Activated T-cell treated with anti-CD3 and anti-CD28 coated beads, Interleukin-2, amount 50 U/mL, for 72 hours (primary cell): ENCODE measurements around the gene ERVW-1. TPM values are rescaled to one million over a fixed set of nuclear protein-coding genes. Genes with fewer than 3 reads are reported as not detected.
"Not testable (repeated sequence)": the region's sequence is repeated elsewhere in the genome, so short reads cannot be mapped to it uniquely, and the experiment has no call there.

Experiments
- ATAC-seq, 2 donors: fragments of 150-1000 bp; cut with Tn5 transposase; replicated peaks in 1 of 2; 2 replicates each; pipeline ENCODE4 v1.10.0; 2021; ENCODE audit warnings: moderate library complexity in 2 of 2, mild to moderate bottlenecking in 1 of 2
- DNase-seq, 2 donors: peaks; one replicate each; pipeline ENCODE4 v3.0.0; 2021 to 2022; ENCODE audit warnings: mixed read lengths in 1 of 2
- H3K27ac Mint-ChIP-seq: one replicate; pipeline ENCODE4 v1.8.0; 2022; ENCODE audit warnings: mild to moderate bottlenecking, moderate library complexity, mixed read lengths
- H3K27me3 Mint-ChIP-seq: one replicate; pipeline ENCODE4 v1.8.0; 2022; ENCODE audit warnings: low read depth, mixed read lengths
- H3K36me3 Mint-ChIP-seq, 2 donors: one replicate each; pipeline ENCODE4 v1.8.0; 2022; ENCODE audit warnings: mixed read lengths in 2 of 2, mild to moderate bottlenecking in 1 of 2; ENCODE audit not compliant: insufficient read depth in 2 of 2
- H3K4me1 Mint-ChIP-seq: one replicate; pipeline ENCODE4 v1.8.0; 2022; ENCODE audit warnings: low read depth, mixed read lengths
- H3K4me3 Mint-ChIP-seq, 2 donors: one replicate each; pipeline ENCODE4 v1.8.0; 2022; ENCODE audit warnings: mild to moderate bottlenecking in 2 of 2, mixed read lengths in 2 of 2, moderate library complexity in 2 of 2
- H3K9me3 Mint-ChIP-seq, 2 donors: one replicate each; pipeline ENCODE4 v1.8.0; 2022; ENCODE audit warnings: mixed read lengths in 2 of 2
- total RNA-seq, 2 donors: library from RNA; stranded (reverse); gene quantifications; one replicate each; pipeline ENCODE4 v1.2.3, GENCODE V29; 2022

ERVW-1 gene
- total RNA-seq, 2 donors from 2014 or later, result not detected

DNA sequence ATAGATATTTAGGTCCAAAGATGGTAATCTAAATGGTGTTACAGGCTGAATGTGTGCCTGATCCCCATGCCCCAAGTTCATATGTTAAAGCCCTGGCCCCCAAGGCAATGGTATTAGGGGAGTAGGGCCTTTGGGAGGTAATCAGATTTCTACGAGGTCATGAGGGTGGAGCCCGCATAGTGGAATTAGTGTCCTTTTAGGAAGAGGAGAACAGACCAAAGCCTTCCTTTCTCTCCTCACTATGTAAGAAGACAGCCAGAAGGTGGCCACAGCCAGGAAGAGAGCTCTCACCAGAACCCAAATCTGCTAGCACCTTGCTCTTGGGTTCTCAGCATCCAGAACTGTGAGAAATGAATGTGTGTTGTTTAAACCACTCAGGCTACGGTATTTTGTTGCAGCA, 15.2 kb downstream of the ERVW-1 start:
- Mint-ChIP-seq H3K36me3 (no peaks in the 10 kb centered on the region), H3K9me3 (no peaks in the 10 kb centered on the region), H3K4me1 (no peaks in the 10 kb centered on the region), H3K27ac (no peak overlapping the region), H3K27me3 (no peaks in the 10 kb centered on the region), H3K4me3 (no peak overlapping the region)
- ATAC-seq (no peak), DNase-seq (no peak)

- Mint-ChIP-seq H3K9me3 (no peaks in the 10 kb centered on the region), H3K4me3 (no peak overlapping the region), H3K27ac (no peak overlapping the region), H3K27me3 (no peaks in the 10 kb centered on the region), H3K4me1 (no peaks in the 10 kb centered on the region), H3K36me3 (no peaks in the 10 kb centered on the region)
- ATAC-seq (peak; percentile 36 to 67), DNase-seq (peak; percentile 17 to 22)
Measured at GRCh38 chr7:92461027-92462003, 16.4 kb downstream of the ERVW-1 start.

DNA sequence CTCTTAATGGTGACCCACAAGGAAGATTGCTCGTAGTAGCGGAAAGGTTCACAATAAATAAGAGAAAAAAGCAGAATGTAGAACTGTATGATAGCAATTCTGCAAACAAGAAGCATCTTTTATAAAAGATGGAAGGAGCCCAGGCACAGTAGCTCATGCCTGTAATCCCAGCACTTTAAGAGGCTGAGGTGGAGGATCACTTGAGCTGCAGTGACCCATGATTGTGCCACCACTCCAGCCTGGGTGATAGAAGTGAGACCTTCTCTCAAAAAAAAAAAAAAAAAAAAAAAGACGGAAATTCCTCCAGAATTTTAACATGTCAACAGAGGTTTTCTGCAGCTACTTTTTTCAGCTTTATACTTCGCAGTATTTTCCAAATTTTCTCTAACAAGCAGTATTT, 17.2 kb downstream of the ERVW-1 start:
- Mint-ChIP-seq H3K36me3 (peaks cover 0 to 2% of the 10 kb centered on the region in 2 donors), H3K4me3 (no peak overlapping the region), H3K4me1 (no peaks in the 10 kb centered on the region), H3K27ac (no peak overlapping the region), H3K9me3 (no peaks in the 10 kb centered on the region), H3K27me3 (no peaks in the 10 kb centered on the region)
- no peak for ATAC-seq
- no peak for DNase-seq

GRCh38 chr7:92460109-92460508, 17.6 kb downstream of the ERVW-1 start:
- Mint-ChIP-seq H3K4me3 (no peak overlapping the region), H3K9me3 (no peaks in the 10 kb centered on the region), H3K27ac (no peak overlapping the region), H3K4me1 (no peaks in the 10 kb centered on the region), H3K36me3 (peaks cover 0 to 2% of the 10 kb centered on the region in 2 donors), H3K27me3 (no peaks in the 10 kb centered on the region)
- ATAC-seq, result no peak
- DNase-seq, result no peak

DNA sequence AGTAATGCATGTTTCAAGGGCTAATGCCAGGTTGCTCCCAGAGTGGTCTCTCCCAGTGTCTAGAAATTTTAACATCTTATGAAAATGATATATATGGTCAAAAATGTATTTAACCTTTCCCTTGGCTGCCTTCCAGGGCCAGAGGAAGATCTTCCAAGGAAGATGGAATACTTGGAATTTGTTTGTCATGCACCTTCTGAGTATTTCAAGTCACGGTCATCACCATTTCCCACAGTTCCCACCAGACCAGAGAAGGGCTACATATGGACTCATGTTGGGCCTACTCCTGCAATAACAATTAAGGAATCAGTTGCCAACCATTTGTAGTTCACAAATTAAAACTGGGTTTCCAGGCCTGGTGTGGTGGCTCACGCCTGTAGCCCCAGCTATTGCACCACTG, 21.5 kb downstream of the ERVW-1 start:
- Mint-ChIP-seq H3K4me1 (no peaks in the 10 kb centered on the region), H3K9me3 (no peaks in the 10 kb centered on the region), H3K4me3 (no peak overlapping the region), H3K27me3 (no peaks in the 10 kb centered on the region), H3K36me3 (peaks cover 2 to 6% of the 10 kb centered on the region in 2 donors), H3K27ac (no peak overlapping the region)
- no peak for ATAC-seq
- no peak for DNase-seq

DNA sequence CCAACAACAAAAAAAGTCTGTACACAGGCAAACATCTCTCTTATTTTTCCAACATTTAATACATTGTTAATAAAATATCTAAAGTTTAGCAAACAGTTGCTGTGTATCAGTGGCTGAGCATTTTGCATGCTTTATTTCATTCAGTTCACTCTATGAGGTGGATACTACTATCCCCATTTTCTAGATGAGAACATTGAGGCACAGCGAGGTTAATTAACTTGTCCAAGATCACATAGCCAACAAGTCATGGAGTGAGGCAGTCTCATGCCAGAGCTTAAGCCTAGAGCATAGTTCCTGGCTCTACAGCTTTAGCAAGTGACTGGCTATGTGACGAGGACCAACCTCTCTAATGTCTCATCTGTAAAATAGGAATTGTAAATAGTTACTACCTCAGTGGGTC, 26.1 kb downstream of the ERVW-1 start:
- Mint-ChIP-seq H3K4me3 (no peak overlapping the region), H3K27me3 (no peaks in the 10 kb centered on the region), H3K27ac (no peak overlapping the region), H3K4me1 (peaks cover 14% of the 10 kb centered on the region), H3K36me3 (peaks cover 4 to 13% of the 10 kb centered on the region in 2 donors), H3K9me3 (no peaks in the 10 kb centered on the region)
- ATAC-seq (no peak), DNase-seq (no peak)

GRCh38 chr7:92448205-92448747, 29.5 kb downstream of the ERVW-1 start:
- peak overlapping the region; percentile 91 to 93 for H3K4me3 Mint-ChIP-seq
- DNase-seq, result peak; percentile 53 to 67
- H3K36me3 Mint-ChIP-seq, result peaks cover 3 to 10% of the 10 kb centered on the region in 2 donors
- peak overlapping the region; percentile 84 for H3K27ac Mint-ChIP-seq
- peak; percentile 31 to 40 for ATAC-seq
- H3K9me3 Mint-ChIP-seq, result no peaks in the 10 kb centered on the region
- H3K4me1 Mint-ChIP-seq, result peaks cover 18% of the 10 kb centered on the region
- no peaks in the 10 kb centered on the region for H3K27me3 Mint-ChIP-seq

- H3K4me3 Mint-ChIP-seq, result peak within 1 kb of the TSS; percentile 91 to 93
- no peaks in the 10 kb centered on the region for H3K27me3 Mint-ChIP-seq
- H3K9me3 Mint-ChIP-seq, result no peaks in the 10 kb centered on the region
- peak within 1 kb of the TSS; percentile 84 for H3K27ac Mint-ChIP-seq
- H3K36me3 Mint-ChIP-seq, result peaks cover 2 to 7% of the 10 kb centered on the region in 2 donors
- H3K4me1 Mint-ChIP-seq, result peaks cover 18% of the 10 kb centered on the region
- peak; percentile 88 to 91 for ATAC-seq
- DNase-seq, result peak; percentile 87 to 88
Measured at GRCh38 chr7:92447345-92448204, 30.2 kb downstream of the ERVW-1 start, which contains the start of gene GATAD1. TSS of gene GATAD1 (plus strand) at chr7:92447482. CDS start at chr7:92447730, 248 bp downstream.

DNA sequence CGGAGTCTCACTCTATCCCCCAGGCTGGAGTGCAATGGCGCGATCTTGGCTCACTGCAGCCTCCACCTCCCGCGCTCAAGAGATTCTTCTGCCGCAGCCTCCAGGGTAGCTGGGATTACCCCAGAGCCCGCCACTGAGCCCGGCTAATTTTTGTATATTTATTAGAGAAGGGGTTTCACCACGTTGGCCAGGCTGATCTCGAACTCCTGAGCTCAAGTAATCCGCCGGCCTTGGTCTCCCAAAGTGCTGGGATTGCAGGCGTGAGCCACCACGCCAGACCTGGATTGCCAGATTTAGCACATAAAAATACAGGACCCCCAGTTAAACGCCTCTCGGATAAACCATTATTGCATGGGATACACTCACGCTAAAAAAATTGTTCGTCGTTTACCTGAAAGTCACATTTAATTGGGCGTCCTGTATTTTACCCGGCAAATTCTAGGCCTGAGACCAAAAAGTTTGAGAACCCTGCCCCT, 30.8 kb downstream of the ERVW-1 start:
- DNase-seq, result no peak
- peak in 1 of 2 donors; percentile 2 for ATAC-seq

GRCh38 chr7:92442720-92443119, 35.0 kb downstream of the ERVW-1 start:
- not testable (repeated sequence) for DNase-seq, H3K27me3 Mint-ChIP-seq, ATAC-seq, H3K36me3 Mint-ChIP-seq, H3K4me3 Mint-ChIP-seq, H3K27ac Mint-ChIP-seq, H3K4me1 Mint-ChIP-seq, H3K9me3 Mint-ChIP-seq

More for the DNA sequence above, 30.8 kb downstream of the ERVW-1 start:
- Mint-ChIP-seq H3K27ac (no peak overlapping the region), H3K36me3 (peaks cover 2 to 7% of the 10 kb centered on the region in 2 donors), H3K4me3 (peak overlapping the region; percentile 85 to 91), H3K4me1 (peaks cover 18% of the 10 kb centered on the region), H3K9me3 (no peaks in the 10 kb centered on the region), H3K27me3 (no peaks in the 10 kb centered on the region)

GRCh38 chr7:92437956-92438491, 39.7 kb downstream of the ERVW-1 start:
- Mint-ChIP-seq H3K9me3 (no peaks in the 10 kb centered on the region), H3K27ac (no peak overlapping the region), H3K4me3 (no peak overlapping the region), H3K27me3 (no peaks in the 10 kb centered on the region), H3K4me1 (no peaks in the 10 kb centered on the region), H3K36me3 (no peaks in the 10 kb centered on the region)
- DNase-seq (no peak), ATAC-seq (no peak)

- no peak overlapping the region for H3K4me3 Mint-ChIP-seq
- ATAC-seq, result no peak
- no peaks in the 10 kb centered on the region for H3K9me3 Mint-ChIP-seq
- no peaks in the 10 kb centered on the region for H3K4me1 Mint-ChIP-seq
- H3K36me3 Mint-ChIP-seq, result no peaks in the 10 kb centered on the region
- DNase-seq, result no peak
- H3K27me3 Mint-ChIP-seq, result no peaks in the 10 kb centered on the region
- no peak overlapping the region for H3K27ac Mint-ChIP-seq
Measured at GRCh38 chr7:92436612-92437445, 40.9 kb downstream of the ERVW-1 start.
